Neural cell (in vitro differentiated cells): ENCODE results near the gene SLC22A14.

ENCODE experiments used
- CTCF ChIP-seq: fragments of 450-650 bp; IDR thresholded peaks from 2 replicates; pipeline ENCODE4 v1.5.1; 2014; ENCODE audit warnings: antibody characterized with exemption, mild to moderate bottlenecking, moderate library complexity; ENCODE audit not compliant: poor library complexity, severe bottlenecking
- EP300 ChIP-seq: fragments of 450-650 bp; conservative IDR thresholded peaks from 2 replicates; pipeline ENCODE4 v1.6.1; 2014; ENCODE audit warnings: antibody characterized with exemption, mild to moderate bottlenecking, moderate library complexity; ENCODE audit not compliant: poor library complexity, severe bottlenecking
- EZH2 ChIP-seq: fragments of 200-600, 300-800 bp; shearing (Covaris generic), sonication (generic); IDR thresholded peaks from 2 replicates; pipeline ENCODE4 v1.6.1; 2014; ENCODE audit warnings: antibody characterized with exemption, low read length, borderline replicate concordance, mild to moderate bottlenecking; ENCODE audit not compliant: insufficient read depth, poor library complexity, severe bottlenecking
- MXI1 ChIP-seq: fragments of 450-650 bp; conservative IDR thresholded peaks from 2 replicates; pipeline ENCODE4 v1.6.1; 2014; ENCODE audit warnings: antibody characterized with exemption, mild to moderate bottlenecking; ENCODE audit not compliant: poor library complexity, severe bottlenecking
- POLR2AphosphoS5 ChIP-seq: IDR thresholded peaks from 2 replicates; pipeline ENCODE4 v1.6.1; 2012
- RAD21 ChIP-seq: fragments of 450-650 bp; conservative IDR thresholded peaks from 2 replicates; pipeline ENCODE4 v1.6.1; 2014; ENCODE audit warnings: antibody characterized with exemption, mild to moderate bottlenecking, moderate library complexity
- REST ChIP-seq: IDR thresholded peaks from 2 replicates; pipeline ENCODE4 v1.6.1; 2012; ENCODE audit warnings: borderline replicate concordance
- SMC3 ChIP-seq: fragments of 450-650 bp; conservative IDR thresholded peaks from 2 replicates; pipeline ENCODE4 v1.6.1; 2014; ENCODE audit warnings: antibody characterized with exemption, mild to moderate bottlenecking, moderate library complexity; ENCODE audit not compliant: poor library complexity
- TAF1 ChIP-seq: IDR thresholded peaks from 2 replicates; pipeline ENCODE4 v1.6.1; 2012; ENCODE audit warnings: low read depth

- TF ChIP-seq CTCF = no peak
- no peak for TF ChIP-seq TAF1
- TF ChIP-seq MXI1 = no peak
- TF ChIP-seq REST = no peak
- no peak for TF ChIP-seq POLR2AphosphoS5
- no peak for TF ChIP-seq EZH2
- no peak for TF ChIP-seq RAD21
- TF ChIP-seq SMC3 = no peak
- TF ChIP-seq EP300 = no peak
Observed at GRCh38 chr3:38315488-38316230, 33.6 kb downstream of the SLC22A14 start.
